Gastrocnemius medialis (tissue), 4 donors: ENCODE data around the gene KISS1R.

Experiments used
- POLR2A ChIP-seq, 2 donors: fragments of 450-650 bp; IDR thresholded peaks; one replicate each; pipeline ENCODE4 v1.6.1; 2017; ENCODE audit warnings: antibody characterized with exemption in 2 of 2, mild to moderate bottlenecking in 2 of 2, moderate library complexity in 2 of 2
- TF ChIP-seq, protein P1 (sequence below), 5 experiments: fragments of 450-650 bp in 3 of 5; fragments of 200-600 bp in 2 of 5; sonication (generic) in 2 of 5; IDR thresholded peaks in 4 of 5; conservative IDR thresholded peaks in 1 of 5; 1 replicate in 4 of 5; 2 replicates in 1 of 5; pipeline ENCODE4 v1.5.1; 2016 to 2019; ENCODE audit warnings: antibody characterized with exemption in 5 of 5, mild to moderate bottlenecking in 3 of 5, moderate library complexity in 3 of 5

DNA sequence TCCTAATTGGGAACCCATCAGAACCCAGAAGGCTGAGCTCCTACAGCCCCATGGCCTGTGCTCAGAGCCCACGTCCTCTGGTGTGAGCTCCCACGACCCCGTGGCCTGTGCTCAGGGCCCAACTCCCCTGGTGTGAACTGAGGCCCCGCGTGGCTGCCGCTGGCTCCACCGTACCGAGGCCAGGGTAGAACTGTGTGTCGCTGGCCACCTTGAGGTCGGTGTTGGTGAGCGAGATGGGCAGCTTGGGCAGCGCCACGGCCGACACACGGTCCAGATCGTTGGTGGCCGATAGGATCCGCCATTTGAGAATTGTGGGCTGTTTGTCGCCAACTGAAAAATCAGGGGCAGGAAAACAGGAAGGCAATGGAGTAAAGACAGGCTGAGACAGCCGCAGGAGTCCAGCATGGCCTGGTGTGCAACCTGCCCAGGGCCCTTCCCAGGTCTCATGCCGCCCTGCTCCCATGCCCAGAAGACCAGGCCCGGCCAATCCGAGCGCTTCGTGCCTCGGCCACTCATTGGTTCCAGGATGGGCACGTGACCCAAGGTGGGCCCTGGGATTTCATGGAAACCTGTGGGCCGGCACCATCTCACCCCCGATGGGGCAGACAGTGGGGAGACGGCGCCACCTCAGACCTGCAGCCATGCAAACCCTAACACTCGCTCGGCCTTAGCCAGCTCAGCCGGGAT, 35.6 kb upstream of the KISS1R start:
- TF ChIP-seq, protein P1, sequence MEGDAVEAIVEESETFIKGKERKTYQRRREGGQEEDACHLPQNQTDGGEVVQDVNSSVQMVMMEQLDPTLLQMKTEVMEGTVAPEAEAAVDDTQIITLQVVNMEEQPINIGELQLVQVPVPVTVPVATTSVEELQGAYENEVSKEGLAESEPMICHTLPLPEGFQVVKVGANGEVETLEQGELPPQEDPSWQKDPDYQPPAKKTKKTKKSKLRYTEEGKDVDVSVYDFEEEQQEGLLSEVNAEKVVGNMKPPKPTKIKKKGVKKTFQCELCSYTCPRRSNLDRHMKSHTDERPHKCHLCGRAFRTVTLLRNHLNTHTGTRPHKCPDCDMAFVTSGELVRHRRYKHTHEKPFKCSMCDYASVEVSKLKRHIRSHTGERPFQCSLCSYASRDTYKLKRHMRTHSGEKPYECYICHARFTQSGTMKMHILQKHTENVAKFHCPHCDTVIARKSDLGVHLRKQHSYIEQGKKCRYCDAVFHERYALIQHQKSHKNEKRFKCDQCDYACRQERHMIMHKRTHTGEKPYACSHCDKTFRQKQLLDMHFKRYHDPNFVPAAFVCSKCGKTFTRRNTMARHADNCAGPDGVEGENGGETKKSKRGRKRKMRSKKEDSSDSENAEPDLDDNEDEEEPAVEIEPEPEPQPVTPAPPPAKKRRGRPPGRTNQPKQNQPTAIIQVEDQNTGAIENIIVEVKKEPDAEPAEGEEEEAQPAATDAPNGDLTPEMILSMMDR (IDR thresholded peaks at IDR 0.05 in 4 of 5, conservative IDR thresholded peaks at IDR 0.05 in 1 of 5): no peak
- TF ChIP-seq POLR2A (IDR thresholded peaks at IDR 0.05): no peak
